GM13976 (cell line): ENCODE results near the gene PHETA2.
"Not testable (repeated sequence)": the region's sequence is repeated elsewhere in the genome, so short reads cannot be mapped to it uniquely, and the experiment has no call there.

Source experiments
- DNase-seq: peaks from one replicate; pipeline ENCODE4 v3.0.0; 2012; ENCODE audit warnings: low spot score
- in situ Hi-C: fragments of 300-500 bp; cut with MboI; formaldehyde crosslinking; loops from one replicate; pipeline ENCODE4 v1.12.0; 2022; ENCODE audit warnings: low sequenced_read_pairs, mixed read lengths, inconsistent platforms; ENCODE audit not compliant: unreplicated experiment
- TF ChIP-seq, protein P1 (sequence below): IDR thresholded peaks from 2 replicates; pipeline ENCODE4 v1.5.1; 2012; ENCODE audit warnings: borderline replicate concordance, mild to moderate bottlenecking; ENCODE audit not compliant: insufficient read depth; ENCODE audit errors: extremely low read depth, missing control alignments, control extremely low read depth

PHETA2 gene

DNA sequence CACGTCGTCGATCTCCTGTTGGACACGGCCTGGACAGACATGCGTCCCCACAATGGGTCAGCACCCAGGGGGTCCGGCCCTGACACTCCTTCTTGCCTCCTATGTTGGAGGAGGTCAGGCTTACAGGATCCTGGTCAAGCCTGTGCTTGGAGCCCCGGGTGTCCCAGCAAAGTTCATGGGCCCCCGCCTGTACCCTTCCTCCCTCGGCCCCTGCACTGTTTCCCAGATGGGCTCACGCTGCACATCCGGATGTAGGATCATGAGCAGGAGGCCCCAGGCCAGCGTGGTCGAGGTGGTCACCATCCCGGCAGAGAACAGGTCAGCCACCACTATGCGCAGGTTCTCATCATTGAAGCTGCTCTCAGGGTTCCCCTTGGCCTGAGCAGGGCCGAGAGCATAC, 53.6 kb downstream of the PHETA2 start:
- in situ Hi-C loops: no loop called here
- no peak for DNase-seq
- TF ChIP-seq, protein P1, sequence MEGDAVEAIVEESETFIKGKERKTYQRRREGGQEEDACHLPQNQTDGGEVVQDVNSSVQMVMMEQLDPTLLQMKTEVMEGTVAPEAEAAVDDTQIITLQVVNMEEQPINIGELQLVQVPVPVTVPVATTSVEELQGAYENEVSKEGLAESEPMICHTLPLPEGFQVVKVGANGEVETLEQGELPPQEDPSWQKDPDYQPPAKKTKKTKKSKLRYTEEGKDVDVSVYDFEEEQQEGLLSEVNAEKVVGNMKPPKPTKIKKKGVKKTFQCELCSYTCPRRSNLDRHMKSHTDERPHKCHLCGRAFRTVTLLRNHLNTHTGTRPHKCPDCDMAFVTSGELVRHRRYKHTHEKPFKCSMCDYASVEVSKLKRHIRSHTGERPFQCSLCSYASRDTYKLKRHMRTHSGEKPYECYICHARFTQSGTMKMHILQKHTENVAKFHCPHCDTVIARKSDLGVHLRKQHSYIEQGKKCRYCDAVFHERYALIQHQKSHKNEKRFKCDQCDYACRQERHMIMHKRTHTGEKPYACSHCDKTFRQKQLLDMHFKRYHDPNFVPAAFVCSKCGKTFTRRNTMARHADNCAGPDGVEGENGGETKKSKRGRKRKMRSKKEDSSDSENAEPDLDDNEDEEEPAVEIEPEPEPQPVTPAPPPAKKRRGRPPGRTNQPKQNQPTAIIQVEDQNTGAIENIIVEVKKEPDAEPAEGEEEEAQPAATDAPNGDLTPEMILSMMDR: no peak

DNA sequence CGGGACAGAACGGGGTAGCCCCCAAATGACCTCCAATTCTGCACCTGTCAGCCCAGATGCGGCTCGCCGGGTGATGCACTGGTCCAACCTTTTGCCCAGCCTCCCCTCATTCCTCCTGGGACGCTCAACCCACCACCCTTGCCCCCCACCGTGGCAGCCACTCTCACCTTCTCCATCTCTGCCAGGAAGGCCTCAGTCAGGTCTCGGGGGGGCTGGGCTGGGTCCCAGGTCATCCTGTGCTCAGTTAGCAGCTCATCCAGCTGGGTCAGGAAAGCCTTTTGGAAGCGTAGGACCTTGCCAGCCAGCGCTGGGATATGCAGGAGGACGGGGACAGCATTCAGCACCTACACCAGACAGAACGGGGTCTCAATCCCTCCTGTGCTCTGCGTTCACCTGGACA, 54.0 kb downstream of the PHETA2 start:
- DNase-seq, in situ Hi-C loops: not testable (repeated sequence)
